ENCODE results near the gene AUTS2. TPM values are rescaled to one million over a fixed set of nuclear protein-coding genes. Genes with fewer than 3 reads are reported as not detected.

AUTS2 gene
- total RNA-seq, 1 experiment from 2014 or later = not detected

GRCh38 chr7:69844264-69844868 lies 246.1 kb downstream of the AUTS2 start:
- no peaks in the 10 kb centered on the region for H3K36me3 Mint-ChIP-seq (ENCODE audit: insufficient read depth, unreplicated experiment)

GRCh38 chr7:69845721-69846495 lies 247.6 kb downstream of the AUTS2 start:
- peaks cover 6% of the 10 kb centered on the region for H3K9me3 Mint-ChIP-seq (ENCODE audit: low read depth, unreplicated experiment)
- BruUV-seq (replicated peaks) = no TSS peak
- H3K4me1 Mint-ChIP-seq (ENCODE audit: low read depth, unreplicated experiment) = no peaks in the 10 kb centered on the region
- TF ChIP-seq CTCF (IDR thresholded peaks at IDR 0.05; ENCODE audit: unreplicated experiment) = no peak
- CTCF ChIA-PET = no interaction called here
- no peak overlapping the region for H3K4me3 Mint-ChIP-seq (ENCODE audit: low read depth, unreplicated experiment)
- no peak overlapping the region for H3K27ac Mint-ChIP-seq (ENCODE audit: unreplicated experiment)
- DNase-seq = no peak
- no peaks in the 10 kb centered on the region for H3K36me3 Mint-ChIP-seq (ENCODE audit: insufficient read depth, unreplicated experiment)
- H3K27me3 Mint-ChIP-seq (ENCODE audit: unreplicated experiment) = no peaks in the 10 kb centered on the region
- intact Hi-C loops (cut with micrococcal nuclease; ENCODE audit: unreplicated experiment) = no loop called here

More at GRCh38 chr7:69844264-69844868, 246.1 kb downstream of the AUTS2 start:
- DNase-seq = no peak
- CTCF ChIA-PET = no interaction called here
- no peak for TF ChIP-seq CTCF (IDR thresholded peaks at IDR 0.05; ENCODE audit: unreplicated experiment)
- no peak overlapping the region for H3K4me3 Mint-ChIP-seq (ENCODE audit: low read depth, unreplicated experiment)
- BruUV-seq (replicated peaks) = no TSS peak
- H3K9me3 Mint-ChIP-seq (ENCODE audit: low read depth, unreplicated experiment) = peaks cover 6% of the 10 kb centered on the region
- H3K27me3 Mint-ChIP-seq (ENCODE audit: unreplicated experiment) = no peaks in the 10 kb centered on the region
- H3K27ac Mint-ChIP-seq (ENCODE audit: unreplicated experiment) = no peak overlapping the region
- H3K4me1 Mint-ChIP-seq (ENCODE audit: low read depth, unreplicated experiment) = no peaks in the 10 kb centered on the region
- intact Hi-C loops (cut with micrococcal nuclease; ENCODE audit: unreplicated experiment) = no loop called here

GRCh38 chr7:69847921-69848612 lies 249.8 kb downstream of the AUTS2 start:
- no peak overlapping the region for H3K4me3 Mint-ChIP-seq (ENCODE audit: low read depth, unreplicated experiment)
- H3K27ac Mint-ChIP-seq (ENCODE audit: unreplicated experiment) = no peak overlapping the region
- TF ChIP-seq CTCF (IDR thresholded peaks at IDR 0.05; ENCODE audit: unreplicated experiment) = no peak
- intact Hi-C loops (cut with micrococcal nuclease; ENCODE audit: unreplicated experiment) = no loop called here
- no peaks in the 10 kb centered on the region for H3K36me3 Mint-ChIP-seq (ENCODE audit: insufficient read depth, unreplicated experiment)
- H3K4me1 Mint-ChIP-seq (ENCODE audit: low read depth, unreplicated experiment) = no peaks in the 10 kb centered on the region
- DNase-seq = no peak
- H3K9me3 Mint-ChIP-seq (ENCODE audit: low read depth, unreplicated experiment) = peaks cover 3% of the 10 kb centered on the region
- H3K27me3 Mint-ChIP-seq (ENCODE audit: unreplicated experiment) = no peaks in the 10 kb centered on the region
- BruUV-seq (replicated peaks) = no TSS peak
- CTCF ChIA-PET = no interaction called here

- intact Hi-C loops (cut with micrococcal nuclease; ENCODE audit: unreplicated experiment) = no loop called here
- no peak for TF ChIP-seq CTCF (IDR thresholded peaks at IDR 0.05; ENCODE audit: unreplicated experiment)
- Mint-ChIP-seq H3K4me3 (ENCODE audit: low read depth, unreplicated experiment) (no peak overlapping the region), H3K36me3 (ENCODE audit: insufficient read depth, unreplicated experiment) (no peaks in the 10 kb centered on the region), H3K9me3 (ENCODE audit: low read depth, unreplicated experiment) (no peaks in the 10 kb centered on the region), H3K4me1 (ENCODE audit: low read depth, unreplicated experiment) (no peaks in the 10 kb centered on the region), H3K27ac (ENCODE audit: unreplicated experiment) (no peak overlapping the region), H3K27me3 (ENCODE audit: unreplicated experiment) (no peaks in the 10 kb centered on the region)
- BruUV-seq (replicated peaks) = no TSS peak
- DNase-seq = no peak
- CTCF ChIA-PET = no interaction called here
Measured at GRCh38 chr7:69849268-69849667, 251.0 kb downstream of the AUTS2 start.
